ENCODE measurements around the gene RPL29.

DNA sequence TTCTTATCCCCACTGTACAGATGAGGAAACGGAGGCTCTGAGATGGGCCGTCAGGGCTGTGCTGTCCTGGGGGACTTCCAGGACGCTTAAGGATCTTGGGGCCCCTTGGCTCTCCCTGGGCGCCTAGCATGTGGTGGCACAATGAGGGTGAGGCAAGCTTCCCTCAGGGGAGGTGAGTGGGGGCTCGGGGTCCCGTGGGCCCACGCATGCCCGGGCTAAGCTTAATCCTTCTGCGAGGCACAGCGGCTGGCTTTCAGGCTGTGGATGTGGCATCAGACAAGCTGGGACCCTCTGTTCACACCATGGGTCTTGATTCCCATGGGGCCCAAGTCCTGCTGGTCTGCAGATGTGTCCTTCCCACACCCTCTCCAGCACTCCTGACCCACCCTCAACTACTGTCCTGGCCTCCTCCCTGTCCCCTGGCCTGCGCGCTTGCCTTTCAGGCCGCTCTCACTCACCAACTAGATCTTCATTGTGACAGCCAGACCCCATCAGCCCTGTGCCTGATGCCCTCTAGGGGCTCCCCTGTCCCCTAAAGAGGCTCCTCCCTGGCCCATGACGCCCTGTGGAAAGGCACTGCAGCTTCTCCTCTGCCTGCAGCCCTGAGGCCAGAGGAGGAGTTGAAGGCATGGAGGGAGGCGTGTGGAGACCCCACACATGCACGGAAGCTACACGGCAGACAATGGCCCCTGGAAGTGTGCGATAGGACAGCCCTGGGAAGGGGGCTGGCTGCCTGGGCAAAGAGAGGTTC is 49.3 kb upstream of the RPL29 start:
- TF ChIP-seq, protein P1, sequence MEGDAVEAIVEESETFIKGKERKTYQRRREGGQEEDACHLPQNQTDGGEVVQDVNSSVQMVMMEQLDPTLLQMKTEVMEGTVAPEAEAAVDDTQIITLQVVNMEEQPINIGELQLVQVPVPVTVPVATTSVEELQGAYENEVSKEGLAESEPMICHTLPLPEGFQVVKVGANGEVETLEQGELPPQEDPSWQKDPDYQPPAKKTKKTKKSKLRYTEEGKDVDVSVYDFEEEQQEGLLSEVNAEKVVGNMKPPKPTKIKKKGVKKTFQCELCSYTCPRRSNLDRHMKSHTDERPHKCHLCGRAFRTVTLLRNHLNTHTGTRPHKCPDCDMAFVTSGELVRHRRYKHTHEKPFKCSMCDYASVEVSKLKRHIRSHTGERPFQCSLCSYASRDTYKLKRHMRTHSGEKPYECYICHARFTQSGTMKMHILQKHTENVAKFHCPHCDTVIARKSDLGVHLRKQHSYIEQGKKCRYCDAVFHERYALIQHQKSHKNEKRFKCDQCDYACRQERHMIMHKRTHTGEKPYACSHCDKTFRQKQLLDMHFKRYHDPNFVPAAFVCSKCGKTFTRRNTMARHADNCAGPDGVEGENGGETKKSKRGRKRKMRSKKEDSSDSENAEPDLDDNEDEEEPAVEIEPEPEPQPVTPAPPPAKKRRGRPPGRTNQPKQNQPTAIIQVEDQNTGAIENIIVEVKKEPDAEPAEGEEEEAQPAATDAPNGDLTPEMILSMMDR (IDR thresholded peaks at IDR 0.05; ENCODE audit: insufficient read depth, low read depth, low read length) = no peak
- TF ChIP-seq EZH2 (IDR thresholded peaks at IDR 0.05; ENCODE audit: insufficient read depth, low read length) = no peak
